Endothelial cell of umbilical vein (primary cell): ENCODE data around the gene PLXND1. TPM values are rescaled to one million over a fixed set of nuclear protein-coding genes. Genes with fewer than 3 reads are reported as not detected.
"Not testable (repeated sequence)": the region's sequence is repeated elsewhere in the genome, so short reads cannot be mapped to it uniquely, and the experiment has no call there.

ENCODE experiments used
- BruUV-seq: library from RNA; stranded (reverse); fragments of 400-500 nt; replicated peaks from 2 replicates; lab custom pipeline; 2021; lab: Mats Ljungman, UMichigan
- CTCF ChIA-PET: fragments of 300-600, 350-600 bp; sonication (Branson Sonifier 250); formaldehyde crosslinking; loops from one replicate; lab custom pipeline; 2021; ENCODE audit warnings: antibody characterized with exemption, inconsistent platforms; lab: Charles Lee
- POLR2A ChIA-PET: fragments of 300-600, 350-600 bp; sonication (Branson Sonifier 250); formaldehyde crosslinking; loops from one replicate; lab custom pipeline; 2021; ENCODE audit warnings: antibody characterized with exemption, inconsistent platforms; lab: Charles Lee
- DNase-seq: peaks from one replicate; pipeline ENCODE4 v3.0.0-alpha.2; 2011; ENCODE audit warnings: low read depth, low spot score
- FAIRE-seq: peaks from 2 replicates; lab custom pipeline; 2011; peaks lifted over from hg19 to GRCh38; lab: Jason Lieb, UNC
- H2AFZ ChIP-seq: 2 replicates; pipeline ENCODE4 v1.6.0; 2012; ENCODE audit warnings: low read depth, low read length, control low read depth, inconsistent platforms
- H3K27ac ChIP-seq: 2 replicates; pipeline ENCODE4 v1.5.1; 2011; ENCODE audit warnings: low read depth, mild to moderate bottlenecking, control low read depth, low read length, moderate library complexity; ENCODE audit not compliant: insufficient read depth
- H3K27me3 ChIP-seq, 2 experiments: 2 replicates each; pipeline versions ENCODE4 v1.6.0 to v1.6.1; 2011; ENCODE audit warnings: low read length in 2 of 2, mixed read lengths in 1 of 2; ENCODE audit not compliant: control insufficient read depth in 2 of 2, insufficient read depth in 2 of 2
- H3K36me3 ChIP-seq, 2 experiments: 2 replicates in 1 of 2; 3 replicates in 1 of 2; pipeline ENCODE4 v1.5.1; 2011; ENCODE audit warnings: low read length in 2 of 2, mild to moderate bottlenecking in 1 of 2, moderate library complexity in 1 of 2; ENCODE audit not compliant: control insufficient read depth in 2 of 2, insufficient read depth in 2 of 2; ENCODE audit errors: extremely low read depth in 1 of 2
- H3K4me1 ChIP-seq: 3 replicates; pipeline ENCODE4 v1.5.1; 2011; ENCODE audit warnings: mild to moderate bottlenecking, low read length; ENCODE audit not compliant: control insufficient read depth, insufficient read depth; ENCODE audit errors: extremely low read depth
- H3K4me2 ChIP-seq: 2 replicates; pipeline ENCODE4 v1.6.1; 2011; ENCODE audit warnings: low read length, control low read depth, mixed read lengths; ENCODE audit not compliant: insufficient read depth
- H3K4me3 ChIP-seq, 3 experiments: fragments of 200-600 bp in 1 of 3; sonication (generic), shearing (Covaris generic) in 1 of 3; replicated peaks in 1 of 3; 2 replicates each; pipeline ENCODE4 v1.5.1; 2011 to 2016; ENCODE audit warnings: control low read depth in 3 of 3, low read length in 3 of 3, mild to moderate bottlenecking in 2 of 3, inconsistent platforms in 1 of 3, low read depth in 1 of 3, moderate library complexity in 1 of 3; ENCODE audit not compliant: insufficient read depth in 1 of 3
- H3K79me2 ChIP-seq: 2 replicates; pipeline ENCODE4 v1.6.0; 2012; ENCODE audit warnings: low read length, inconsistent platforms; ENCODE audit not compliant: control insufficient read depth, insufficient read depth
- H3K9ac ChIP-seq: replicated peaks from 2 replicates; pipeline ENCODE3; 2011; ENCODE audit warnings: low read length, control low read depth; ENCODE audit not compliant: insufficient read depth; ENCODE audit errors: extremely low read depth
- H3K9me1 ChIP-seq: replicated peaks from 3 replicates; pipeline ENCODE4 v1.6.0; 2011; ENCODE audit warnings: mild to moderate bottlenecking, low read length; ENCODE audit not compliant: control insufficient read depth, insufficient read depth; ENCODE audit errors: extremely low read depth
- H3K9me3 ChIP-seq: replicated peaks from 2 replicates; pipeline ENCODE4 v1.5.1; 2012; ENCODE audit warnings: low read length, inconsistent platforms; ENCODE audit not compliant: control insufficient read depth, insufficient read depth
- H4K20me1 ChIP-seq: replicated peaks from 2 replicates; pipeline ENCODE3; 2011; ENCODE audit warnings: mild to moderate bottlenecking, low read length; ENCODE audit not compliant: control insufficient read depth, insufficient read depth; ENCODE audit errors: extremely low read depth
- FOS ChIP-seq: IDR thresholded peaks from 2 replicates; pipeline ENCODE4 v1.6.1; 2011; ENCODE audit warnings: mild to moderate bottlenecking, low read length, moderate library complexity, borderline replicate concordance; ENCODE audit not compliant: insufficient read depth
- MAX ChIP-seq: IDR thresholded peaks from 2 replicates; pipeline ENCODE4 v1.6.1; 2011; ENCODE audit not compliant: insufficient read depth, insufficient read length
- MYC ChIP-seq: IDR thresholded peaks from one replicate; pipeline ENCODE4 v1.6.1; 2011; ENCODE audit warnings: mild to moderate bottlenecking, low read depth, low read length
- POLR2A ChIP-seq: IDR thresholded peaks from 2 replicates; pipeline ENCODE4 v1.6.1; 2012; ENCODE audit warnings: low read depth, mild to moderate bottlenecking, control low read depth, low read length
- POLR2AphosphoS5 ChIP-seq: IDR thresholded peaks from 2 replicates; pipeline ENCODE4 v1.6.1; 2012; ENCODE audit warnings: low read depth, mild to moderate bottlenecking, control low read depth, low read length, moderate library complexity; ENCODE audit not compliant: insufficient read depth
- dilution Hi-C: fragments of 300-500 bp; cut with MboI; formaldehyde crosslinking; loops from one replicate; pipeline ENCODE4 v1.15.0; 2019; ENCODE audit warnings: low sequenced_read_pairs; ENCODE audit not compliant: extremely low pct_ligation_motif_present
- intact Hi-C: fragments of 100-400 bp; cut with micrococcal nuclease; formaldehyde crosslinking; loops from one replicate; pipeline ENCODE4 v1.10.0; 2022
- polyA plus RNA-seq, 4 experiments: library from polyadenylated mRNA; depleted of rRNA in 3 of 4; stranded (reverse) in 3 of 4; unstranded in 1 of 4; fragments of >200 nt; gene quantifications; 2 replicates each; pipeline versions ENCODE4 v1.2.1 to v1.2.3, GENCODE V29; 2011 to 2012; ENCODE audit warnings: missing spikeins in 1 of 4
- total RNA-seq: library from RNA; stranded (reverse); gene quantifications from 2 replicates; pipeline ENCODE4 v1.2.3, GENCODE V29; 2021
- TF ChIP-seq, protein P1 (sequence below), 2 donors: IDR thresholded peaks; 1 replicate in 1 of 2; 2 replicates in 1 of 2; pipeline ENCODE4 v1.5.1; 2011; ENCODE audit warnings: low read length in 2 of 2, mild to moderate bottlenecking in 2 of 2, moderate library complexity in 2 of 2, control low read depth in 1 of 2, inconsistent platforms in 1 of 2, low read depth in 1 of 2; ENCODE audit not compliant: insufficient read depth in 1 of 2; ENCODE audit errors: extremely low read depth in 1 of 2

Gene PLXND1
- total and polyA plus RNA-seq, 2 donors (not counting 3 experiments of a cell fraction or from before 2014, with no cell fraction given), result 300 to 834 TPM

- no peak overlapping the region for H3K4me3 ChIP-seq
- ChIA-PET CTCF (no interaction called here), POLR2A (no interaction called here)
- H4K20me1 ChIP-seq, result no peaks in the 10 kb centered on the region
- no peaks in the 10 kb centered on the region for H3K79me2 ChIP-seq
- no peaks in the 10 kb centered on the region for H3K4me1 ChIP-seq
- no peak overlapping the region for H3K4me2 ChIP-seq
- intact Hi-C loops, result no loop called here
- no peaks in the 10 kb centered on the region for H3K36me3 ChIP-seq
- no peak for TF ChIP-seq FOS
- no peak for TF ChIP-seq POLR2AphosphoS5
- no TSS peak for BruUV-seq
- no peak overlapping the region for H3K27ac ChIP-seq
- H3K9me1 ChIP-seq, result no peaks in the 10 kb centered on the region
- no peak for DNase-seq
- H3K9ac ChIP-seq, result no peak overlapping the region
- H3K27me3 ChIP-seq, result no peaks in the 10 kb centered on the region
- dilution Hi-C loops, result no loop called here
- H3K9me3 ChIP-seq, result no peaks in the 10 kb centered on the region
- no peak overlapping the region for H2AFZ ChIP-seq
- no peak for FAIRE-seq
Measured at GRCh38 chr3:129645286-129645685, 38.8 kb upstream of the PLXND1 start.

DNA sequence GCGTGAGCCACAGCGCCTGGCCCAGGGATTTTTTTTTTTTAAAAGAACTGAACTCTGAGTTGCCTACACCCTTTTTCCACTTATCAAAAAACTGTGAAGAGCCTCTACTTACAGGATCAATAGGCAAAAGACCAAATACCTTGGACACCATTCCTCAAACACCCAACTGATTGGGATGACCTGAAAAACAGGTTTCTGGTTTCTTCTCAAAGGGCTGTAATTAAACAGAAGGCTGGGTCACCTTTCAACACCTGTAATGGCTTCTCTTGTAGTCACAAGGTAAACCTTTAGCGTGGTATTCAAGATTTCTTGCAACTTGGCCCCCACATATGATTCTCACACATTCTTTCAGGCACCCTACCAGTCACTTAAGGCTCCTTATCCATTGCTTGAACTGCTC lies 38.4 kb upstream of the PLXND1 start:
- intact Hi-C loops, result no loop called here
- Histone ChIP-seq H2AFZ (no peak overlapping the region), H3K27me3 (no peaks in the 10 kb centered on the region), H3K4me3 (no peak overlapping the region), H3K4me2 (no peak overlapping the region), H3K79me2 (no peaks in the 10 kb centered on the region), H3K9ac (no peak overlapping the region), H4K20me1 (no peaks in the 10 kb centered on the region), H3K36me3 (no peaks in the 10 kb centered on the region), H3K27ac (no peak overlapping the region), H3K4me1 (no peaks in the 10 kb centered on the region), H3K9me3 (no peaks in the 10 kb centered on the region), H3K9me1 (no peaks in the 10 kb centered on the region)
- ChIA-PET CTCF (no interaction called here), POLR2A (no interaction called here)
- no TSS peak for BruUV-seq
- DNase-seq (no peak), FAIRE-seq (no peak)
- dilution Hi-C loops, result no loop called here
- no peak for TF ChIP-seq MAX
- TF ChIP-seq POLR2A, result no peak
- TF ChIP-seq, protein P1, sequence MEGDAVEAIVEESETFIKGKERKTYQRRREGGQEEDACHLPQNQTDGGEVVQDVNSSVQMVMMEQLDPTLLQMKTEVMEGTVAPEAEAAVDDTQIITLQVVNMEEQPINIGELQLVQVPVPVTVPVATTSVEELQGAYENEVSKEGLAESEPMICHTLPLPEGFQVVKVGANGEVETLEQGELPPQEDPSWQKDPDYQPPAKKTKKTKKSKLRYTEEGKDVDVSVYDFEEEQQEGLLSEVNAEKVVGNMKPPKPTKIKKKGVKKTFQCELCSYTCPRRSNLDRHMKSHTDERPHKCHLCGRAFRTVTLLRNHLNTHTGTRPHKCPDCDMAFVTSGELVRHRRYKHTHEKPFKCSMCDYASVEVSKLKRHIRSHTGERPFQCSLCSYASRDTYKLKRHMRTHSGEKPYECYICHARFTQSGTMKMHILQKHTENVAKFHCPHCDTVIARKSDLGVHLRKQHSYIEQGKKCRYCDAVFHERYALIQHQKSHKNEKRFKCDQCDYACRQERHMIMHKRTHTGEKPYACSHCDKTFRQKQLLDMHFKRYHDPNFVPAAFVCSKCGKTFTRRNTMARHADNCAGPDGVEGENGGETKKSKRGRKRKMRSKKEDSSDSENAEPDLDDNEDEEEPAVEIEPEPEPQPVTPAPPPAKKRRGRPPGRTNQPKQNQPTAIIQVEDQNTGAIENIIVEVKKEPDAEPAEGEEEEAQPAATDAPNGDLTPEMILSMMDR (IDR thresholded peaks at IDR 0.05; ENCODE audit: extremely low read depth in 1 of 2, insufficient read depth in 1 of 2, low read depth in 1 of 2, low read length in 2 of 2), result no peak
- no peak for TF ChIP-seq MYC

DNA sequence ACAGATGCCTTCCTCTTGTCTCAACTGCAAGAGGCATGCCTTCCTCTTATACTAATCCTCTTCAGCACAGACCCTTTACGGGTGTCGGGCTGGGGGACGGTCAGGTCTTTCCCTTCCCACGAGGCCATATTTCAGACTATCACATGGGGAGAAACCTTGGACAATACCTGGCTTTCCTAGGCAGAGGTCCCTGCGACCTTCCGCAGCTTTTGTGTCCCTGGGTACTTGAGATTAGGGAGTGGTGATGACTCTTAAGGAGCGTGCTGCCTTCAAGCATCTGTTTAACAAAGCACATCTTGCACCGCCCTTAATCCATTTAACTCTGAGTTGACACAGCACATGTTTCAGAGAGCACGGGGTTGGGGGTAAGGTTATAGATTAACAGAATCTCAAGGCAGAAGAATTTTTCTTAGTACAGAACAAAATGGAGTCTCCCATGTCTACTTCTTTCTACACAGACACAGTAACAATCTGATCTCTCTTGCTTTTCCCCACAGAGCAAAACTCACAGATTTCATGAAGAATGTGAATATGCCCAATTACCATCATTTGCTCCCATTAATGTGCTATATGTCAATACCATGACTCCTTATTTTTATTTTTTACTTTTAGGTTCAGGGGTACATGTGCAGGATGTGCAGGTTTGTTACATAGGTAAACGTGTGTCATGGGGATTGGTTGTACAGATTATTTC lies 35.2 kb upstream of the PLXND1 start:
- H3K27ac ChIP-seq, H2AFZ ChIP-seq, FAIRE-seq, dilution Hi-C loops, H3K4me1 ChIP-seq, BruUV-seq, H3K36me3 ChIP-seq, H3K9me1 ChIP-seq, H3K9ac ChIP-seq, DNase-seq, H3K4me2 ChIP-seq, H3K27me3 ChIP-seq, H3K9me3 ChIP-seq, H3K79me2 ChIP-seq, H3K4me3 ChIP-seq, POLR2A ChIA-PET, intact Hi-C loops, H4K20me1 ChIP-seq: not testable (repeated sequence)
- CTCF ChIA-PET, result interaction anchor here (1.2 kb wide), 2 partner anchors 8 to 14 kb away, joined by 3 to 4 read pairs; no protein-coding TSS in a partner anchor
